GM12878 (cell line): ENCODE results near the gene PLEKHA1. TPM values are rescaled to one million over a fixed set of nuclear protein-coding genes. Genes with fewer than 3 reads are reported as not detected.
A peak's percentile ranks its signal among the peaks of the same experiment; 100 is the strongest.

ENCODE experiments used
- ATAC-seq: fragments of 200-7000 bp; cut with Tn5 transposase; 3 replicates; pipeline ENCODE4 v1.9.1; 2020; ENCODE audit warnings: mild to moderate bottlenecking, moderate library complexity
- Bru-seq: library from RNA; stranded (reverse); fragments of 400-500 nt; gene quantifications from one replicate; lab custom pipeline; 2021; lab: Mats Ljungman, UMichigan
- BruChase-seq, 2 experiments: library from RNA; stranded (reverse); fragments of 400-500 nt; gene quantifications; one replicate each; lab custom pipeline; 2021; lab: Mats Ljungman, UMichigan
- BruUV-seq: library from RNA; stranded (reverse); fragments of 400-500 nt; replicated peaks from 2 replicates; lab custom pipeline; 2021; lab: Mats Ljungman, UMichigan
- CTCF ChIA-PET: fragments of 300-600 bp; sonication (Branson Sonifier 250); formaldehyde crosslinking; extraction: SDS; loops from one replicate; lab custom pipeline; 2021; ENCODE audit warnings: inconsistent platforms; lab: Yijun Ruan, JAX
- POLR2A ChIA-PET: fragments of 350-600 bp; formaldehyde crosslinking; extraction: SDS; loops from one replicate; lab custom pipeline; 2021; ENCODE audit warnings: inconsistent platforms; lab: Charles Lee
- RAD21 ChIA-PET: fragments of 300-600 bp; sonication (Branson Sonifier 250); formaldehyde crosslinking; loops from one replicate; lab custom pipeline; 2023; ENCODE audit warnings: antibody characterized with exemption; ENCODE audit not compliant: unreplicated experiment; lab: Charles Lee
- SMC1A ChIA-PET: fragments of 300-600 bp; sonication (Branson Sonifier 250); formaldehyde crosslinking; loops from one replicate; lab custom pipeline; 2023; ENCODE audit not compliant: unreplicated experiment, uncharacterized antibody; lab: Charles Lee
- DNase-seq: peaks from one replicate; pipeline ENCODE4 v3.0.0-alpha.2; 2011; ENCODE audit warnings: low read depth, low spot score
- FAIRE-seq: peaks from 3 replicates; lab custom pipeline; 2011; peaks lifted over from hg19 to GRCh38; lab: Jason Lieb, UNC
- H2AFZ ChIP-seq: 2 replicates; pipeline ENCODE4 v1.6.0; 2011; ENCODE audit warnings: low read depth, low read length, control low read depth; ENCODE audit not compliant: control insufficient read depth
- H3K27ac ChIP-seq: 2 replicates; pipeline ENCODE4 v1.5.1; 2011; ENCODE audit warnings: control low read depth; ENCODE audit not compliant: control insufficient read depth, insufficient read depth
- H3K27me3 ChIP-seq, 2 experiments: replicated peaks in 1 of 2; 2 replicates each; pipeline versions ENCODE4 v1.6.0 to v1.6.1; 2011; ENCODE audit warnings: low read length in 1 of 2; ENCODE audit not compliant: control insufficient read depth in 2 of 2, insufficient read depth in 2 of 2
- H3K36me3 ChIP-seq, 2 experiments: 2 replicates each; pipeline ENCODE4 v1.5.1; 2011; ENCODE audit warnings: low read length in 1 of 2; ENCODE audit not compliant: control insufficient read depth in 2 of 2, insufficient read depth in 2 of 2
- H3K4me1 ChIP-seq: 2 replicates; pipeline ENCODE4 v1.6.1; 2011; ENCODE audit warnings: mild to moderate bottlenecking, low read length, moderate library complexity, mixed read lengths; ENCODE audit not compliant: control insufficient read depth, insufficient read depth
- H3K4me2 ChIP-seq: 2 replicates; pipeline ENCODE4 v1.6.0; 2011; ENCODE audit warnings: control low read depth; ENCODE audit not compliant: control insufficient read depth, insufficient read depth
- H3K4me3 ChIP-seq: fragments of 200-600 bp; sonication (generic); 2 replicates; pipeline ENCODE4 v1.5.1; 2016
- H3K79me2 ChIP-seq: 2 replicates; pipeline ENCODE4 v1.6.0; 2011; ENCODE audit warnings: low read length; ENCODE audit not compliant: control insufficient read depth, insufficient read depth
- H3K9ac ChIP-seq: 2 replicates; pipeline ENCODE4 v1.8.0; 2011; ENCODE audit warnings: low read length, control low read depth, mixed read lengths; ENCODE audit not compliant: control insufficient read depth, insufficient read depth
- H3K9me3 ChIP-seq: replicated peaks from 3 replicates; pipeline ENCODE4 v1.5.1; 2011; ENCODE audit warnings: mild to moderate bottlenecking, low read length; ENCODE audit not compliant: control insufficient read depth, insufficient read depth
- H4K20me1 ChIP-seq: 2 replicates; pipeline ENCODE4 v1.6.0; 2011; ENCODE audit not compliant: control insufficient read depth, insufficient read depth
- BMI1 ChIP-seq: fragments of 450-650 bp; IDR thresholded peaks from 2 replicates; pipeline ENCODE4 v1.6.1; 2016; ENCODE audit warnings: mild to moderate bottlenecking, moderate library complexity, borderline replicate concordance
- CBX3 ChIP-seq: fragments of 200-600 bp; sonication (generic); IDR thresholded peaks from 2 replicates; pipeline ENCODE4 v1.6.1; 2016; ENCODE audit warnings: low read depth, borderline replicate concordance
- CHD1 ChIP-seq: IDR thresholded peaks from 2 replicates; pipeline ENCODE4 v1.6.1; 2012; ENCODE audit warnings: low read depth, low read length, improper control_type of control experiment
- NFXL1 ChIP-seq: fragments of 450-650 bp; IDR thresholded peaks from 2 replicates; pipeline ENCODE4 v1.6.1; 2017; ENCODE audit warnings: antibody characterized with exemption, mild to moderate bottlenecking, borderline replicate concordance
- NR2C1 ChIP-seq: fragments of 450-650 bp; IDR thresholded peaks from 2 replicates; pipeline ENCODE4 v1.6.1; 2017; ENCODE audit warnings: antibody characterized with exemption, mild to moderate bottlenecking, moderate library complexity
- POLR2AphosphoS5 ChIP-seq: IDR thresholded peaks from 2 replicates; pipeline ENCODE4 v1.6.1; 2011; ENCODE audit warnings: mild to moderate bottlenecking, low read length, inconsistent platforms
- WGBS: methylation state at CpG from one replicate; pipeline ENCODE4 v1.1.6; 2016; ENCODE audit warnings: low lambda C conversion rate; ENCODE audit not compliant: insufficient replicate concordance, insufficient coverage; ENCODE audit errors: missing lambda C conversion rate; 5-methylcytosine and 5-hydroxymethylcytosine counted together
- in situ Hi-C: fragments of 300-500 bp; cut with MboI; formaldehyde crosslinking; loops from 9 replicates; pipeline ENCODE4 v1.14.3; 2018; ENCODE audit warnings: mixed read lengths
- intact Hi-C: fragments of 100-400 bp; cut with micrococcal nuclease; formaldehyde crosslinking; loops from one replicate; pipeline ENCODE4 v1.14.2; 2022; ENCODE audit not compliant: unreplicated experiment
- long read RNA-seq, 2 experiments: library from polyadenylated mRNA; unstranded; transcript quantifications; one replicate each; pipeline ENCODE4 v2.0.0, GENCODE V29; 2019 to 2020
- polyA minus RNA-seq, 3 experiments: library from RNA; depleted of rRNA, polyadenylated mRNA; stranded (reverse); fragments of >200 nt; gene quantifications; 2 replicates each; pipeline ENCODE4 v1.2.3, GENCODE V29; 2011
- polyA plus RNA-seq, 11 experiments: library from polyadenylated mRNA; depleted of rRNA in 4 of 11; unstranded in 6 of 11; stranded (reverse) in 5 of 11; fragments of >200 nt; fragmentation: Nextera tagmentation in 4 of 11; fragmentation: Illumina TruSeq in 1 of 11; extraction: Ambion mirVana in 4 of 11; extraction: Trizol in 1 of 11; gene quantifications; 1 replicate in 1 of 11; 2 replicates in 10 of 11; pipeline versions ENCODE4 v1.2.1 to v1.2.3, GENCODE V29; 2011 to 2016; ENCODE audit warnings: inconsistent platforms in 2 of 11, missing spikeins in 2 of 11, low read depth in 1 of 11
- total RNA-seq, 4 experiments: library from RNA; depleted of rRNA in 3 of 4; stranded (reverse); fragments of >200 nt in 3 of 4; fragmentation: Illumina TruSeq in 1 of 4; extraction: Trizol in 1 of 4; gene quantifications; 2 replicates each; pipeline versions ENCODE4 v1.2.1 to v1.2.3, GENCODE V29; 2013 to 2021
- TF ChIP-seq, protein P1 (sequence below): fragments of 150-350 bp; IDR thresholded peaks from 2 replicates; pipeline ENCODE4 v1.6.1; 2016; ENCODE audit warnings: low read depth, low read length
- TF ChIP-seq, protein P2 (sequence below): fragments of 450-650 bp; IDR thresholded peaks from 2 replicates; pipeline ENCODE4 v1.6.1; 2017; ENCODE audit warnings: low read depth, mild to moderate bottlenecking, moderate library complexity
- TF ChIP-seq, protein P3 (sequence below): fragments of 450-650 bp; IDR thresholded peaks from 2 replicates; pipeline ENCODE4 v1.6.1; 2017; ENCODE audit warnings: mild to moderate bottlenecking, moderate library complexity

The PLEKHA1 gene
- 18.5 and 20.4 TPM in 2 replicates for total RNA-seq (2013; cell fraction: nucleolus; rRNA removed)
- total RNA-seq (2014; rRNA removed) (0.23 and 0.33 TPM in 2 replicates), total RNA-seq (2014; rRNA removed; fragmentation: Illumina TruSeq; extraction: Trizol) (0.31 and 0.37 TPM in 2 replicates), total RNA-seq (2021) (0.43 and 0.64 TPM in 2 replicates), polyA plus RNA-seq (2011; rRNA removed) (6.0 and 8.9 TPM in 2 replicates), polyA plus RNA-seq (2014; fragmentation: Illumina TruSeq; extraction: Trizol) (0.50 and 0.60 TPM in 2 replicates), polyA plus RNA-seq (2014; fragmentation: Nextera tagmentation; extraction: Ambion mirVana) (under 1 TPM; 0.15 to 0.19 TPM), polyA plus RNA-seq (2014; rRNA removed) (0.25 and 0.33 TPM in 2 replicates), polyA plus RNA-seq (2016; fragmentation: Nextera tagmentation; extraction: Ambion mirVana) (under 1 TPM; 0.25 to 0.35 TPM), polyA minus RNA-seq (2011; rRNA and poly(A)+ RNA removed) (3.6 and 6.8 TPM in 2 replicates), Bru-seq, nascent RNA (percentile 48 among the genes with signal in this experiment), BruChase-seq, experiment 1, labeled RNA remaining after a 6-hour chase (percentile 50 among the genes with signal in this experiment), BruChase-seq, experiment 2, labeled RNA remaining after a 2-hour chase (percentile 53 among the genes with signal in this experiment)
- 3.2 TPM for polyA plus RNA-seq (2011; ENCODE audit: low read depth)
- polyA plus RNA-seq (2011; cell fraction: cytosol; rRNA removed): 2.7 and 2.8 TPM in 2 replicates
- 5.4 and 6.0 TPM in 2 replicates for polyA plus RNA-seq (2011; cell fraction: nucleus; rRNA removed)
- polyA plus RNA-seq (2012): 3.3 and 3.4 TPM in 2 replicates
- polyA minus RNA-seq (2011; cell fraction: cytosol; rRNA and poly(A)+ RNA removed): 2.7 and 4.8 TPM in 2 replicates
- polyA minus RNA-seq (2011; cell fraction: nucleus; rRNA and poly(A)+ RNA removed): 3.4 and 4.5 TPM in 2 replicates
- long read RNA-seq, experiment 1, full-length matches to known transcripts: 1 of 1 reads
- long read RNA-seq, experiment 1, partial matches to known transcripts: 0 of 1 reads
- long read RNA-seq, experiment 1, other reads (novel, unspliced or antisense): 0 of 1 reads
- long read RNA-seq, experiment 2, partial matches to known transcripts: 1 of 6 reads
- long read RNA-seq, experiment 2, other reads (novel, unspliced or antisense): 5 of 6 reads

DNA sequence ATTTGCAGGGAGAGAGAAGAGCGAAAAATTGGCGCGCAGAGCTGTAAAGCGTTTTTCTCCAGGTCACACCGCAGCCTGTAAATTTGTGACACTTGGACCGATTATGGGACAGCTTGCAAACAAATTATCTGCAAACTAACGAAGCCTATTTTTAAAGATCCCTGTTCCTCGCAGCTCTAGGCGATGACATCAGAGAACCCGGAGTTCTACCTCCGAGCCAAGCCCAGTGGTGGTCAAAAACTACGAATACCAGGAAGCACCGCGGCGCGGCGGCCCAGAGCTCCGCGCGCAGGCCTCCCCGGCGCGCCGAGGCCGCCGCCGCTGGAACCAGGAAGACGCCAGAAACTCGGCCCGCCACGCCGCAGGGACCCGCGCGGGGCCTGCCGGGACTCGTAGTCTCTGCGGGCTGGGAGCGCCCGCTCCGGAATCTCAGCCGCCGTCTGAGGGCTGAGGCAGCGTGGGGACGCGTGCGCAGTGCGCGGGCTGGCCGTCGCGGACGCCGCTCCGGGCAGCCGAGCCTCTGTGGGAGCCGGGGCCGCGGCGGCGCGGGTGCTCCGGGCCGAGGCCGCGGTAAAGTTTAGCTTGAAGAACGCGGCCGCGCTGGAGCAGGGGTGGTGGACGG, at the start of gene PLEKHA1:
Gene PLEKHA1 (plus strand): TSS at position 472 of the 622 bp plus-strand sequence. CDS start 18,493 bp downstream, outside the sequence.
- H4K20me1 ChIP-seq: no peaks in the 10 kb centered on the region
- RAD21 ChIA-PET: no interaction called here
- H3K9ac ChIP-seq: peak within 1 kb of the TSS; percentile 35; the same call in 1 of the 2 replicates
- SMC1A ChIA-PET: interaction anchor here (2.1 kb wide), 1 partner anchor 61 kb away, joined by 8 read pairs; no protein-coding TSS in a partner anchor
- no peaks in the 10 kb centered on the region for H3K79me2 ChIP-seq
- BruUV-seq: no TSS peak
- H3K27me3 ChIP-seq: peaks cover 0 to 15% of the 10 kb centered on the region in 2 experiments; a peak in 3 of 4 replicates
- H3K9me3 ChIP-seq: no peaks in the 10 kb centered on the region; the same call in 1 of the 3 replicates
- CTCF ChIA-PET: interaction anchor here (1.1 to 1.2 kb wide), 2 partner anchors 39 to 75 kb away, joined by 4 to 7 read pairs; no protein-coding TSS in a partner anchor
- ATAC-seq: peak; percentile 94
- 10% methylated on average over 61 of the region's 71 CpGs for WGBS
- in situ Hi-C loops (no loop called here), intact Hi-C loops (no loop called here)
- no peak within 1 kb of the TSS for H3K27ac ChIP-seq
- peaks cover 6% of the 10 kb centered on the region for H3K4me1 ChIP-seq
- DNase-seq: peak; percentile 16
- POLR2A ChIA-PET: interaction anchor here (0.6 kb wide), 1 partner anchor 1521 kb away, joined by 3 read pairs; no protein-coding TSS in a partner anchor
- FAIRE-seq: peak; percentile 70
- peak within 1 kb of the TSS; percentile 56 for H2AFZ ChIP-seq
- H3K4me3 ChIP-seq: peak within 1 kb of the TSS; percentile 67; the same call in 1 of the 2 replicates
- H3K4me2 ChIP-seq: peak within 1 kb of the TSS; percentile 88
- no peaks in the 10 kb centered on the region for H3K36me3 ChIP-seq
- no peak for TF ChIP-seq CBX3
- no peak for TF ChIP-seq POLR2AphosphoS5
- no peak for TF ChIP-seq CHD1
- TF ChIP-seq, protein P1, sequence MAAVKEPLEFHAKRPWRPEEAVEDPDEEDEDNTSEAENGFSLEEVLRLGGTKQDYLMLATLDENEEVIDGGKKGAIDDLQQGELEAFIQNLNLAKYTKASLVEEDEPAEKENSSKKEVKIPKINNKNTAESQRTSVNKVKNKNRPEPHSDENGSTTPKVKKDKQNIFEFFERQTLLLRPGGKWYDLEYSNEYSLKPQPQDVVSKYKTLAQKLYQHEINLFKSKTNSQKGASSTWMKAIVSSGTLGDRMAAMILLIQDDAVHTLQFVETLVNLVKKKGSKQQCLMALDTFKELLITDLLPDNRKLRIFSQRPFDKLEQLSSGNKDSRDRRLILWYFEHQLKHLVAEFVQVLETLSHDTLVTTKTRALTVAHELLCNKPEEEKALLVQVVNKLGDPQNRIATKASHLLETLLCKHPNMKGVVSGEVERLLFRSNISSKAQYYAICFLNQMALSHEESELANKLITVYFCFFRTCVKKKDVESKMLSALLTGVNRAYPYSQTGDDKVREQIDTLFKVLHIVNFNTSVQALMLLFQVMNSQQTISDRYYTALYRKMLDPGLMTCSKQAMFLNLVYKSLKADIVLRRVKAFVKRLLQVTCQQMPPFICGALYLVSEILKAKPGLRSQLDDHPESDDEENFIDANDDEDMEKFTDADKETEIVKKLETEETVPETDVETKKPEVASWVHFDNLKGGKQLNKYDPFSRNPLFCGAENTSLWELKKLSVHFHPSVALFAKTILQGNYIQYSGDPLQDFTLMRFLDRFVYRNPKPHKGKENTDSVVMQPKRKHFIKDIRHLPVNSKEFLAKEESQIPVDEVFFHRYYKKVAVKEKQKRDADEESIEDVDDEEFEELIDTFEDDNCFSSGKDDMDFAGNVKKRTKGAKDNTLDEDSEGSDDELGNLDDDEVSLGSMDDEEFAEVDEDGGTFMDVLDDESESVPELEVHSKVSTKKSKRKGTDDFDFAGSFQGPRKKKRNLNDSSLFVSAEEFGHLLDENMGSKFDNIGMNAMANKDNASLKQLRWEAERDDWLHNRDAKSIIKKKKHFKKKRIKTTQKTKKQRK: no peak
- peak; percentile 53 for TF ChIP-seq NR2C1
- no peak for TF ChIP-seq BMI1
- TF ChIP-seq, protein P2, sequence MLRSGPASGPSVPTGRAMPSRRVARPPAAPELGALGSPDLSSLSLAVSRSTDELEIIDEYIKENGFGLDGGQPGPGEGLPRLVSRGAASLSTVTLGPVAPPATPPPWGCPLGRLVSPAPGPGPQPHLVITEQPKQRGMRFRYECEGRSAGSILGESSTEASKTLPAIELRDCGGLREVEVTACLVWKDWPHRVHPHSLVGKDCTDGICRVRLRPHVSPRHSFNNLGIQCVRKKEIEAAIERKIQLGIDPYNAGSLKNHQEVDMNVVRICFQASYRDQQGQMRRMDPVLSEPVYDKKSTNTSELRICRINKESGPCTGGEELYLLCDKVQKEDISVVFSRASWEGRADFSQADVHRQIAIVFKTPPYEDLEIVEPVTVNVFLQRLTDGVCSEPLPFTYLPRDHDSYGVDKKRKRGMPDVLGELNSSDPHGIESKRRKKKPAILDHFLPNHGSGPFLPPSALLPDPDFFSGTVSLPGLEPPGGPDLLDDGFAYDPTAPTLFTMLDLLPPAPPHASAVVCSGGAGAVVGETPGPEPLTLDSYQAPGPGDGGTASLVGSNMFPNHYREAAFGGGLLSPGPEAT: no peak
- TF ChIP-seq, protein P3, sequence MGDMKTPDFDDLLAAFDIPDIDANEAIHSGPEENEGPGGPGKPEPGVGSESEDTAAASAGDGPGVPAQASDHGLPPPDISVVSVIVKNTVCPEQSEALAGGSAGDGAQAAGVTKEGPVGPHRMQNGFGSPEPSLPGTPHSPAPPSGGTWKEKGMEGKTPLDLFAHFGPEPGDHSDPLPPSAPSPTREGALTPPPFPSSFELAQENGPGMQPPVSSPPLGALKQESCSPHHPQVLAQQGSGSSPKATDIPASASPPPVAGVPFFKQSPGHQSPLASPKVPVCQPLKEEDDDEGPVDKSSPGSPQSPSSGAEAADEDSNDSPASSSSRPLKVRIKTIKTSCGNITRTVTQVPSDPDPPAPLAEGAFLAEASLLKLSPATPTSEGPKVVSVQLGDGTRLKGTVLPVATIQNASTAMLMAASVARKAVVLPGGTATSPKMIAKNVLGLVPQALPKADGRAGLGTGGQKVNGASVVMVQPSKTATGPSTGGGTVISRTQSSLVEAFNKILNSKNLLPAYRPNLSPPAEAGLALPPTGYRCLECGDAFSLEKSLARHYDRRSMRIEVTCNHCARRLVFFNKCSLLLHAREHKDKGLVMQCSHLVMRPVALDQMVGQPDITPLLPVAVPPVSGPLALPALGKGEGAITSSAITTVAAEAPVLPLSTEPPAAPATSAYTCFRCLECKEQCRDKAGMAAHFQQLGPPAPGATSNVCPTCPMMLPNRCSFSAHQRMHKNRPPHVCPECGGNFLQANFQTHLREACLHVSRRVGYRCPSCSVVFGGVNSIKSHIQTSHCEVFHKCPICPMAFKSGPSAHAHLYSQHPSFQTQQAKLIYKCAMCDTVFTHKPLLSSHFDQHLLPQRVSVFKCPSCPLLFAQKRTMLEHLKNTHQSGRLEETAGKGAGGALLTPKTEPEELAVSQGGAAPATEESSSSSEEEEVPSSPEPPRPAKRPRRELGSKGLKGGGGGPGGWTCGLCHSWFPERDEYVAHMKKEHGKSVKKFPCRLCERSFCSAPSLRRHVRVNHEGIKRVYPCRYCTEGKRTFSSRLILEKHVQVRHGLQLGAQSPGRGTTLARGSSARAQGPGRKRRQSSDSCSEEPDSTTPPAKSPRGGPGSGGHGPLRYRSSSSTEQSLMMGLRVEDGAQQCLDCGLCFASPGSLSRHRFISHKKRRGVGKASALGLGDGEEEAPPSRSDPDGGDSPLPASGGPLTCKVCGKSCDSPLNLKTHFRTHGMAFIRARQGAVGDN: no peak
- TF ChIP-seq NFXL1: no peak
